T-helper 1 cell treated with Interleukin-12 subunit alpha and Interleukin-12 subunit beta and Interleukin-4 antibody, amounts not matched to agents 30 ng/mL and 1 ng/mL, for 36 hours (primary cell): ENCODE results near the gene ELL. TPM values are rescaled to one million over a fixed set of nuclear protein-coding genes. Genes with fewer than 3 reads are reported as not detected.

ENCODE experiments used
- intact Hi-C: fragments of 100-400 bp; cut with micrococcal nuclease; formaldehyde crosslinking; loops from one replicate; pipeline ENCODE4 v1.15.1; 2024
- total RNA-seq: library from RNA; stranded (reverse); gene quantifications from 2 replicates; pipeline ENCODE4 v1.2.3, GENCODE V29; 2022

The ELL gene
- total RNA-seq, 1 donor from 2014 or later: 25.7 TPM

DNA sequence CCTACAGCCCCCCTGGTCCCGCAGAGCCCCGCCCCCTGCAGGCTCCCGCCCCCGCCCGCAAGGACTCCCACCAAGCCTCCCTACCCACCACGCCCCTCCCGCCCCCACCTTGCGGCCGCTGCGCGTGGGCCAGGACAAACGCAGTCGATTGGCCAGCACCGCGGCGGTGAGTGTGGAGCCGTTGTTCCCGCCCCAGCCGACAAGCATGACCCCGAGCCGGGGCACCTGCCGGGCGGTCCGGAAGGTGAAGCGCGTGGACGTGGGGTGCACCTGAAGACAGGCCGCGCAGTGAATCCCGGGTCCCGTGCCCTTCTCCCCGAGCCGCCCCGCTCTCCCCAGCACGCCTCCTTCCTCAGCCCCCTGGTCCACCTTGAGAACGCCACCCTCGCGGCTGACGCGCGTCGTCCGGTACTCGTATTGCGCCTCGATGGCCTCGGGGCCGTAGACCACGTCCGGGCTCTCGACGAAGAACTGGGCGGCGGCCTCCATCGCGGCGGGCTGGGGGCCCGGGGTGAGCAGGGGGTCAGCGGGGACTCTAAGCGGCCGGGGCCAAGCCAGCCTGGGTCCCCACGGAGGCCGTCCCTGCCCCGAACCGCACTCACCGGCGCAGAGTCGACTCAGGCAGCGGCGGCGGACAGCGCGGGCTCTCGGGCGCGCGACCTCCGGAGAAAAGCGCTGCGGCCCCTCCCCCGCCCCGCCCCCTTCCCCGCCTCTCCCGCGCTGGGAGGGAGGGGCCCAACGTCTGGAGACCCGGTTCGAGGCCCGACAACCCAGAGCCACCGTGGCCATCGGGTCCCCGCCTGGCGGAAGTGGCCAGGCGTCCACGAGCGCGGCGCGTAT is 84.2 kb downstream of the ELL start, which contains the start of gene ISYNA1:
ISYNA1 (minus strand) TSS at position 643 of the 840 bp plus-strand sequence; CDS start at position 489, 154 bp downstream.
- intact Hi-C loops: no loop called here

- intact Hi-C loops: no loop called here
Measured at GRCh38 chr19:18436671-18437490, 85.0 kb downstream of the ELL start.

GRCh38 chr19:18435842-18436670 is 85.8 kb downstream of the ELL start:
- intact Hi-C loops: no loop called here

- intact Hi-C loops: no loop called here
Measured at GRCh38 chr19:18435178-18435841, 86.6 kb downstream of the ELL start.

DNA sequence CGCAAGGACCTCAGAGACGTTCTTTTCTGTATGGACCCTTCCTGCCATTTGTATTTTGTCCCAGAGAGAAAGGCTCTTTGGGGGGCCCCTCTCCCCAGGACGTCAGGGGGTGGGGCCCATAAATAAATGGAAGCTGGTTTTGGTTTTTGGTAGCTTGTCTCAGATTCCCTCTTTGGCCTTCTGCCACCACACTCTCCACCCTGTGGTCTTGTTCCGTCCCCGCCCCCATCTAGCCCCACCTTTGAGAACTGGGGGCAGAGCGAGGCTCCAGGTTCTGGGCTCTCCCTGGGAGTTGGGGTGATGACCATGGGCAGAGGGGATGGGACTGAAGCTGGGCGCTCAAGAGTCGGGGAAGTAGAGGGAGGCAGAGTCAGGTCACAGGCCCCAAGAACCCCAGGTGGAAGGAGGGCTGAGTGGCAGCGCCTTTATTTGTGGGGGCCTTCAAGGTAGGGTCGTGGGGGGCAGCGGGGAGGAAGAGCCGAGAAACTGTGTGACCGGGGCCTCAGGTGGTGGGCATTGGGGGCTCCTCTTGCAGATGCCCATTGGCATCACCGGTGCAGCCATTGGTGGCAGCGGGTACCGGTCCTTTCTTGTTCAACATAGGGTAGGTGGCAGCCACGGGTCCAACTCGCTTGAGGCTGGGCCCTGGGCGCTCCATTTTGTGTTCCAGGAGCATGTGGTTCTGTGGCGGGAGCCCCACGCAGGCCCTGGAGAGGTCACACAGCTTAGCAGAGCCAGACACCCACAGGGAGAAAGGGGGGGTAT is 87.3 kb downstream of the ELL start:
- intact Hi-C loops: no loop called here

- intact Hi-C loops: no loop called here
Measured at GRCh38 chr19:18433735-18434398, 88.0 kb downstream of the ELL start.

GRCh38 chr19:18433015-18433691 is 88.7 kb downstream of the ELL start:
- intact Hi-C loops: no loop called here

- intact Hi-C loops: no loop called here
Measured at GRCh38 chr19:18432275-18433014, 89.4 kb downstream of the ELL start.

DNA sequence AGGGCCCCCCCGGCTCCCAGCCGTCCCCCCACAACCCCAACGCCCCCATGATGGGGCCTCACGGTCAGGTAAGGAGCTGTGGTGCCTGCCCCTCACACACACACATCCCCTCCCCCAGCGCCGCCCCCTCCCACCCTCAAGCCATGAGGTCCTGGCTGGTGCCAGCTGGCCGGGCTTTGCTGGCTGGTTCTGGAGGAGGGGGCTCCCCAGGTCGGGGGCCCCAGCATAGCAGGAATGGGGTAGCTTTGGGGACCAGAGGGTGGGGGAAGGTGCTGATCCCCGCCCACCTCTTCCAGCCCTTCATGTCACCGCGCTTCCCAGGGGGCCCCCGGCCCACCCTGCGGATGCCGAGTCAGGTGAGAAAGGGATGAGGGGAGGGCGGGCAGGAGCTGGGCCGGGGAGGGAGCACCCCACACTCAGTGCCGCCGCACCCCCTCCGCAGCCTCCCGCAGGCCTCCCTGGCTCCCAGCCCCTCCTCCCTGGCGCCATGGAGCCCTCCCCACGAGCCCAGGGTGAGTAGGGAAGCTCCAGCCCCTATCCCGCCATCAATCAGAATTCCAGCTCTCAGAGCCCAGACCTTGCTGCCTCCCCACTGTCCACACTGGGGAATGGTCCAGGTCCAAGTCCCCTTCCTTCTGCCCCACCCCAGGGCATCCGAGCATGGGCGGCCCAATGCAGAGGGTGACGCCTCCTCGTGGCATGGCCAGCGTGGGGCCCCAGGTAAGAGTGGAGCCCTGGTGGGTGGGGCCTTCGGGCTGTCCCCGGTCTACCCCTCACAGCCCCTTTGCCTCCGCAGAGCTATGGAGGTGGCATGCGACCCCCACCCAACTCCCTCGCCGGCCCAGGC is 90.3 kb downstream of the ELL start:
- intact Hi-C loops: no loop called here

DNA sequence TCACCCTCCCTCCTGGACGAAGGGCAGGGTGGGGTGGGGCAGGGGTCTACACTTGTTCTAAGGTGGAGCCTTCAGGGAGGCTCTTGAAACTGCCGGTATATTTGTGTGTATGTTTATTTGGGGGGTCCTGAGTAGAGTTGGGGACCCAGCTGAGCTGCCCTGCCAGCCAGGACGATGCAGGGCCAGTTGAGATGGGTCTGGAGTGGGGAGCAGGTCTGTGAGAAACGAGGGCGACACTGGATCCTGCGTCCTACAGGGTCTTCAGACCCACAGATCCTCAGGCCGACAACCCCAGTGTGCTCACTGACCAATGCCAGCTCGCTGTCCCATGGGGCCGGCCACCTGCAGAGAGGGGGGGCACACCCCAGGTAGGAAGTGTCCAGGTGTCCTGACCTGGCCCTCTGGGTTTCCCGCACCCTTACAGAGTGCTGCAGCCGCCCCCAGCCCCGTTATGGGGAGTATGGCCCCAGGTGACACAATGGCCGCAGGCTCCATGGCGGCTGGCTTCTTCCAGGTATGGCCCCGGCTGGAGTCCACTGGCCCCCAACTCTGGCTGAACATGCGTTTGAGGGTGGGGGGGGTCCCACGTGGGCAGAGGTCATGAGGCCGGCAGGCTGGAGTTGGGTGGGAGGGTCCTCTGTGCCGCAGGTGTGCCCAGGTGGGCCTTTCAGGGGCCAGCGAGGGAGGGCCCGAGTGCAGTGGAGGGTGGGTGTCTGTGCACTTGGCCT is 91.3 kb downstream of the ELL start:
- intact Hi-C loops: no loop called here

GRCh38 chr19:18429717-18430416 is 92.0 kb downstream of the ELL start:
- intact Hi-C loops: loop anchor here (1.0 to 5.0 kb wide), 2 partner anchors 11 to 43 kb away; partner anchors contain the start of genes GDF15 and SSBP4

DNA sequence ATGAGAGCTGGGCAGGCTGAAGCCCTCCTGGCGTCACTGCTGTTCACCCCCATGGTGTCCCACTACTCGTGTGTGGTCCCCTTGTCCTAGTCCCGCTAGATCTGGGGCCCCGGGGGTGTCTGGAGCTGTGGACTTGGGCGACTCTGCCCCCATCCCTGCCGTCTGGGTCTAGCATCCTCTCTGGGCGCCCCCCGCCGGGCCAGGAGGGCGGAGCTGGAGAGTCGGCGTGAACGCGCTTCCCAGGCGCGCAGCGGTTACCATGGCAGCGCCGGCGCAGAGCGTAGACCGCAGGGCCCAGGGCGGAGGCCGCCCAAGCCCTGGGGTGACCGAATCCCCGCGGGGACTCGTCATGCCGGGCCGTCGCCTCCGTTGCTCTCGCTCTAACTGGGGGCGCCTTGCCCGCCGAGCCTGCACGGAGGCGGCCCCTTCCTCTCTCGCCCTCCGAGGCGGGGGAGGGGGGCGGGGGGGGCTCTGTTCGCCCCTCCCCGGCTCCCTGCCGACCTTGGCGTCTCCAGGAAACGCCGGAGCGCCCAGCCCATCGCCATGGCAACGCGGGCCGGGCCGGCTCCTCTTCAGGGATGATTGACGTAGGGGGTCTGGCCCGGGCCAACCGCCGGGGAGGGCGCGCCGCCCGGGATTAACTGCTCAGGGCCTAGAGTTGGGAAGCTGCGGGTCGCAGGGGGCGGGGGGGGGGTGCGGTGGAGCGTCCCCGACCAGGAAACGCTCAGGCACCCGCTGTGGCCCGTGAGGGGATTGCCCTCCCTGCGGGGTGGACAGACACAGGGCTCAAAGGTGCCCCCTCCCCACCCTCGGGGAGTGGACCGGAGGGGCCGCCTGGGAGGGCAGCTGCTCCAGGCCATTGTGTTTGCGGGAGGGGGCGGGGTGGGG is 92.8 kb downstream of the ELL start:
- intact Hi-C loops: loop anchor here (1.0 to 5.0 kb wide), 2 partner anchors 10 to 42 kb away; partner anchors contain the start of genes GDF15 and SSBP4

GRCh38 chr19:18428173-18428786 is 93.6 kb downstream of the ELL start:
- intact Hi-C loops: loop anchor here (5.0 kb wide), 1 partner anchor 41 kb away; the partner anchor contains the start of gene GDF15

DNA sequence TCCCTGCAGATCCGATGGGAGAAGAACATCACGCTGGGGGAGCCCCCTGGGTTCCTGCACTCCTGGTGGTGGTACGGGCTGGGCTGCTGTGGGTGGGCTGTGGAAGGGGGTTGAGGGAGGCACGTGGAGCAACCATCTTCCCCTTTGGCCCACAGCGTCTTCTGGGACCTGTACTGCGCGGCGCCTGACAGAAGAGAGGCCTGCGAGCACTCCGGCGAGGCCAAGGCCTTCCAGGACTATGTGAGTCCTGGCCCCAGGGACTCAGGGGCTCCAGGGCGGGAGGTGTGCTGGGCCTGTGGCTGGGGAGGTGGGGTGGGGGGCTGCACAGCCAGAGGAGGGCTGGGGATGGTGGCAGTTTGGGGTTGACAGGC is 94.1 kb downstream of the ELL start:
- intact Hi-C loops: loop anchor here (5.0 kb wide), 1 partner anchor 40 kb away; the partner anchor contains the start of gene GDF15
